GM21390 (cell line): ENCODE measurements around the gene NOS2.
"Not testable (repeated sequence)": the region's sequence is repeated elsewhere in the genome, so short reads cannot be mapped to it uniquely, and the experiment has no call there.

ENCODE experiments used
- ATAC-seq: cut with Tn5 transposase; IDR thresholded peaks from one replicate; pipeline ENCODE4 v1.9.1; 2021; ENCODE audit not compliant: unreplicated experiment

Gene NOS2

GRCh38 chr17:27800522-27800921 lies at the start of gene NOS2:
Gene NOS2, minus strand, starts transcription at chr17:27800529. Its CDS starts 1,720 bp downstream, at chr17:27798809.
- no peak for ATAC-seq

GRCh38 chr17:27849474-27850185 lies 49.3 kb upstream of the NOS2 start:
- no peak for ATAC-seq

GRCh38 chr17:27848931-27849330 lies 48.6 kb upstream of the NOS2 start:
- ATAC-seq = no peak

DNA sequence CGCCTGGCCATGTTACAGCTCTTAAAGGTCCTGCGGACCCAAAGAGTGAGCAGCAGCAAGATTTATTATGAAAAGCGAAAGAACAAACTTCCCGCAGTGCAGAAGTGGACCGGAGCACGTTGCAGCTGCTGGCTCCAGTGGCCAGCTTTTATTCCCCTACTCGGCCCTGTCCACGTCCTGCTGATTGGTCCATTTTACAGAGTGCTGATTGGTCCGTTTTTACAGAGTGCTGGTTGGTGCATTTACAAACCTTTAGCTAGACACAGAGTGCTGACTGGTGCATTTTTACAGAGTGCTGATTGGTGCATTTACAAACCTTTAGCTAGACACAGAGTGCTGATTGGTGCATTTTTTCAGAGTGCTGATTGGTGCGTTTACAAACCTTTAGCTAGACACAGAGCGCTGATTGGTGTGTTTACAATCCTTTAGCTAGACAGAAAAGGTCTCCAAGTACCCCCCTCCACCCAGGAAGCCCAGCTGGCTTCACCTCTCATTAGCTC lies 46.5 kb upstream of the NOS2 start:
- ATAC-seq = not testable (repeated sequence)

DNA sequence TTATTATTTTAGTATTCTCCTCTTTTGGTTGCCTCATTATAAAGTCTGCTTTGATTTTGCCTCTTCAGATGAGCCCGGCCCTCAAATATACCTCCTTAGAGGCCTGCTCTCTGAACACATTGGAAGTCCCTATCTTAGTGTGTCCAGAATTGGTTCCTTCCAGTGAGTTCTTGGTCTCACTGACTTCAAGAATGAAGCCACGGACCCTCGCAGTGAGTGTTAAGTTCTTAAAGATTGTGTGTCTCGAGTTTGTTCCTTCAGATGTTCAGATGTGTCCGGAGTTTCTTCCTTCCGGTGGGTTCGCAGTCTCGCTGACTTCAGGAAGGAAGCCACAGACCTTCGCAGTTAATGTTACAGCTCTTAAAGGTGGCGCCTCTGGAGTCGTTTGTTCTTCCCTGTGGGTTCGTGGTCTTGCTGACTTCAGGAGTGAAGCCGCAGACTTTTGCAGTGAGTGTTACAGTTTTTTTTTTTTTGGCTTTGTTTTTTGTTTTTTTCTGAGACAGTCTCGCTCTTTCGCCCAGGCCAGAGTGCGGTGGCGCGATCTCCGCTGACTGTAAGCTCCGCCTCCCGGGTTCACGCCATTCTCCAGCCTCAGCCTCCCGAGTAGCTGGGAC lies 45.8 kb upstream of the NOS2 start:
- ATAC-seq = no peak

DNA sequence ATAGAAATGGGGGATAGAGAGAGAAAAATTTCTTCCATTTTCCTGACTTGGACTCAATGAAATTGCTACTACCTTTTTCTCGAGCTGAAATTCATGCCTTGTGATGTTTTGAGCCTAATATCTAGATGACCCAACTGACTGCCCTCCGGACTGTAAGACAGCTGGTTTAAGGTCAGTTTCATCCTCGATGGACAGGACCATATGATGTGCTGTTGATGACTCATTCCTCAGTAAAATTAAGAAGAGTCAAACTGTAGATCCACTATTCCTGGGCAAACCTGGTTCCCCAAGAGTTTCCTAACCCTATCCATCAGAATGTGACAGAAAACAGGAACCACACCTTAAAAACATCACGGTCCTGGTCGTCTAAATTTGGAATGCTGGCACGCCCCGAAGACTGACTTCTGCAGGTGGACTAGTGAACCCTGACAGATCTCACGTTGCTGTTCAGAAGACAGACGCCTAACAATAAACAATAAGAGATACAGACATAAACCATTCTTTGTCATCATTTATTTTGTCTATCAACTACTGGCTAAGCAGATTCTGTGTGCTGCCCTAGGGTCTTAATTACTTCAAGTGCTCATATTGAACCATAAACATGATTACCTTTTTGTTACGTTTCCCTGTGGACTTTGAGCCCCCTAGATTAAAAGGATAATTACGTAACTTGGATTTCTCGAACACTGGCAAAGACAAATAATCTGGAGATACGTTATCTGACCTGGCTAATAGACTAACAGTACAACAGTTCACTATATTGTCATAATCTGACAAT lies 45.1 kb upstream of the NOS2 start:
- no peak for ATAC-seq

DNA sequence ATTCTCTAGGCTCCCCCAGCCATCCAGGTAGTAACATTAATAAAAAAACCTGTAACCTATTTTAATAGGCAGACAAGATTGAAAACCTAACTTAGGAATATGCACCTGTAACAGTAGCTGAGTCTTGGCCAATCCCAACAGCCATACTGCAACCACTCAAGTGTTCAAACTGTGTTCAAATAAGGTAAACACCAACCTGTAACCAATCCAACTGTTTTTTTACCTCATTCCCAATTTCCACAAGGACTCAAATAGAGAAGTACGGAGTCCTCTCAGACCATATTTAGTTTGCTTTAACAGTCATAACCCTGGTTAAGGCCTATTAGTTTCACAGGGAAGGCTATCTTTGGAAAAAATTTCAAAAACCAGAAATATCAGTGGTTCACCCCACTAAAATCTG lies 40.4 kb upstream of the NOS2 start:
- ATAC-seq = no peak

GRCh38 chr17:27840406-27840678 lies 40.0 kb upstream of the NOS2 start:
- not testable (repeated sequence) for ATAC-seq

GRCh38 chr17:27839571-27840405 lies 39.5 kb upstream of the NOS2 start:
- not testable (repeated sequence) for ATAC-seq

DNA sequence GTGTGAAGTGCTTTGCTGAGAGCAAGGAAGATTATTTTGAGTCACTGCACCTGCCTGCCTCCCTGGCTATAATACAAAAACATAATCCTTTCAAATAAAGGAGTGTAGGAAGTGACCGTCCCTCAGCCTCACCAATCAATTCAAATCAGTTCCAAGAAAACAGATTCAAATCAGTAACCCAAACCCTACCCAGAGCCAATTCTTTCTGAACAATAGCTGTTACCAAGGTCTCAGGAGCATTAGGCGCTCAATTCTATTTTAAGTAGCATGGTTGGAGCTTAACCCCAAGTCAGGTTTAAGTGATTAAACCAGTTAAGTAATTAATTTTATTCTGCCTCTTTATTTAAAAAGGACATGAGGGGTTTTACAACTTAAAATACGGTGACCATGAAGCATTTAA lies 38.3 kb upstream of the NOS2 start:
- ATAC-seq = not testable (repeated sequence)

GRCh38 chr17:27837769-27838168 lies 37.4 kb upstream of the NOS2 start:
- not testable (repeated sequence) for ATAC-seq

- no peak for ATAC-seq
Measured at GRCh38 chr17:27836651-27837050, 36.3 kb upstream of the NOS2 start.

GRCh38 chr17:27834571-27834970 lies 34.2 kb upstream of the NOS2 start:
- ATAC-seq = no peak

DNA sequence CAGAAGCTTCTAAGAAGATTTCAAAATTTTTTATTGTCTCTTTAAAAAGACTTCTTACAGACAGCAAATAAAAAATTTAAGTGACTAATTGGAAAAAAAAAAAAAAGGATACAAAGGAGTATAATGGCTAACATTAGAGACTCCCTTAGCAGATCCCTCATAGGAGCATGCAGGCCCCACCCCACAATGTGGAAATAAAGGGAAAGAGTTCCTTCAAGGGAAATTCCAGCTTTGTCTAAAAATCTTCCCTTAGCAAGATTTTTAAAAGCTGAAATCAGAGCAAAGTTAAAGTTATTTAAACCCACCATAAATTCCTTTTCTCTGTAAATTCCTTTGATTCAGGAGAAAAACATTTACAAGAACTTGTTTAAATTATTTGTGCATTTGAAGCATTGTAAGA lies 32.5 kb upstream of the NOS2 start:
- ATAC-seq = no peak

GRCh38 chr17:27829888-27830287 lies 29.6 kb upstream of the NOS2 start:
- not testable (repeated sequence) for ATAC-seq

DNA sequence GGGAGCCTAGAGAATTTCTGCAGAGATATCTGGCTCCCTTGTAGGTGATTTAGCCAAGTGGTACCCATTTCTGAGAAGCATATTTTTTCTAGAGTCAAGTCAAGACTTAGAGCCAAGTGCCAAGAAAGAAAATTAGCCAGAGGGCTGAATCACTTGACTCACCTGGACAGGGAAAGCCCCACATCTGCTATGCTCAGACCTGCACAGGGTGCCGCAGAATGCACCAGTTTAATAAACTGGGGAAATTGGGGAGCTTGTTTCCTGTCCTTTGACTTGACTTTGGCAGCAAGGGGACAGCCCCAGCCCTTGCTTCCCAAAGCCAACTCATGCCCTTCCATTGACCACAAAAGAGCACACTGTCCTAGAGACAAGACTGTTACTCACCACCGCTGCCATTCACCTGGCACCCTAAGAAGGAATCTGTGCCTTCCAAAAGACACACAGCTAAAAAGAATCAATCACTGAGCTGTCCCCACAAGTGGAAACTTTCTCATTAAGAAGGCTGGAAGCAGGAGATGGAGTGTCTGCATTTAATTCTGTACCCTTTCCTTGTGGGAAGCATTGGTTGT lies 28.9 kb upstream of the NOS2 start:
- ATAC-seq = not testable (repeated sequence)

- no peak for ATAC-seq
Measured at GRCh38 chr17:27825459-27825858, 25.1 kb upstream of the NOS2 start.

- no peak for ATAC-seq
Measured at GRCh38 chr17:27824745-27825144, 24.4 kb upstream of the NOS2 start.

DNA sequence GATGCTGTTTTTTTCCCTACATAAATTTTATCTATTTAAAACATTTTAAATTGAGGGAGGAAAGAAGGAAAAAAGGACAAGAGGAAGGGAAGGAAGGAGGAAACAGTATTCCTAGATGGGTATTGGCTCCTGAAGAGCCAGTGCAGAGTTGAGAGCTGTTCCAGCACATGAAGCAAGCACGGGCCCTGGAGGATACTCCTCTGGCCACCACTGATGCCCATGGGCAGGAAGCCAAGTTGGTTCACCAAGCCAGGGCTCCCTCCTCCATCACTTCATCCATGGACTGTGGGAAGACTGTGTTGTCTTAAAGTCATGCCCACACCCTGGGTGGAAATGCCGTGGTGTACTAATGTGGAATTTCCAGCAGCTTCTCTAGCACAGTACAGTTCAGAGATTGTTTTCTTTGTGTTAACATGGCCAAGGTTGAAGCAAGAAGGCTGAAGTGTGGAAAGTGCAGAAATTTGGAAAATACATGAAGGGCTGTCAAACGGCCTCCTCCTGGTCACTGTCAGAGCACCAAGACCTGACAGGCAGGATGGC lies 23.9 kb upstream of the NOS2 start:
- no peak for ATAC-seq

DNA sequence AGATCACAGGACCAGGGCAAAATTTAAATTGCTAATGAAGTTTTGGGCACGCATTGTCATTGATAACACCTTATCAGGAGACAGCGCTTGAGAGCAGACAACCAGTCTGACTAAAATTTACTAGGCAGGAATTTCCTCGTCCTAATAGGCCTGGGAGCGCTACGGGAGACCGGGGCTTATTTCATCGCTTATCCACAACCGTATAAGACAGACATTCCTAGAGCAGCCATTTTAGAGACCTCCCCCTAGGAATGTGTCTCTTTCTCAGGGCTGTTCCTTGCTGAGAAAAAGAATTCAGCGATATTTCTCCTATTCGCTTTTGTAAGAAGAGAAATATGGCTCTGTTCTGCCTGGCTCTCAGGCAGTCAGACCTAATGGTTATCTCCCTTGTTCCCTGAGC lies 21.8 kb upstream of the NOS2 start:
- not testable (repeated sequence) for ATAC-seq
